GM12801 (cell line): ENCODE results near the gene KLK6.

Experiments used
- TF ChIP-seq, protein P1 (sequence below): IDR thresholded peaks from one replicate; pipeline ENCODE4 v1.5.1; 2011; ENCODE audit warnings: control low read depth; ENCODE audit not compliant: insufficient read length; ENCODE audit errors: extremely low read depth

KLK6 gene

DNA sequence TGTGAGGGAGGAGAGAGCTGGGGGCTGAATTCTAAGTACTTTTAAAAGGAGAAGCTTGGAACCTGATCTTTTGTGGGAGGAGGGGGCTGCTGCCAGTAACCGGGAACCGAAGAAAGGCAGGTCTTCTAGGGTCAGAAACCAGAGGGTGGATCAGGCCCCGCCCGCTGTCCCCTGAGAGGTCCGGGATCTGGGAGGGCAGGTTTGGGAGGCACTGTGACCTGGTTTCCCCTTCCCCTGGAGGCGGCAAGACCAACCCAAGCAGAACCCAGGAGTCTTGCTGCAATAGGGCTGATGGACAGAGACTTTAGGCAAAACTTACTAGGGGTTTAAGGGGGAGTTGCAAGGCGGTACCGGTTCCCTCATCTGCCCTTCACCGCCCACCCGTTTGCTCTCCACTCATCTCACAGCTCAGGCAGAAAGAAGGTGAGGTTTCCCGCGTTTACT lies 32.7 kb upstream of the KLK6 start:
- TF ChIP-seq, protein P1, sequence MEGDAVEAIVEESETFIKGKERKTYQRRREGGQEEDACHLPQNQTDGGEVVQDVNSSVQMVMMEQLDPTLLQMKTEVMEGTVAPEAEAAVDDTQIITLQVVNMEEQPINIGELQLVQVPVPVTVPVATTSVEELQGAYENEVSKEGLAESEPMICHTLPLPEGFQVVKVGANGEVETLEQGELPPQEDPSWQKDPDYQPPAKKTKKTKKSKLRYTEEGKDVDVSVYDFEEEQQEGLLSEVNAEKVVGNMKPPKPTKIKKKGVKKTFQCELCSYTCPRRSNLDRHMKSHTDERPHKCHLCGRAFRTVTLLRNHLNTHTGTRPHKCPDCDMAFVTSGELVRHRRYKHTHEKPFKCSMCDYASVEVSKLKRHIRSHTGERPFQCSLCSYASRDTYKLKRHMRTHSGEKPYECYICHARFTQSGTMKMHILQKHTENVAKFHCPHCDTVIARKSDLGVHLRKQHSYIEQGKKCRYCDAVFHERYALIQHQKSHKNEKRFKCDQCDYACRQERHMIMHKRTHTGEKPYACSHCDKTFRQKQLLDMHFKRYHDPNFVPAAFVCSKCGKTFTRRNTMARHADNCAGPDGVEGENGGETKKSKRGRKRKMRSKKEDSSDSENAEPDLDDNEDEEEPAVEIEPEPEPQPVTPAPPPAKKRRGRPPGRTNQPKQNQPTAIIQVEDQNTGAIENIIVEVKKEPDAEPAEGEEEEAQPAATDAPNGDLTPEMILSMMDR = no peak

DNA sequence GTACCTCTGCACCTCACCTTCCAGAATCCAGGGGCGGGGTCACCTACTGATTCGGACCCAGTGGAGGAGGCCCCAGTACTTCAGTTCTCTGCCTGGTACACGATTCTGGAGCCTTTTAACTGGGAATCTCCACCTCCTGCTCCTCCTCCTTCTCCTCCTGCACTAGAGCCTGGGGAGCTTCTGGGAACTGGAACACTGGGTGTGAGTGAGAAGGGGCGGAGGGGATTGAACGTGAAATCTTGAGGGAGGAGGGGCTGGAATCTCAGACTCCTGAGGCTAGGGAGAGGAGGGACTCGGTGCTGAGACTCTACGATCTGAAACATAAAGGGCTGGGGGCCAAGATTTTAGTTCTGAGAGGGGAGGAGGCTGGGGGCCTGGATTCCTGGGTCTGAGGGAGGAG lies 32.1 kb upstream of the KLK6 start, which contains the start of gene KLK8:
KLK8 (minus strand) TSS at position 90 of the 400 bp plus-strand sequence. CDS start 437 bp downstream, outside the sequence.
- TF ChIP-seq, protein P1 = no peak

DNA sequence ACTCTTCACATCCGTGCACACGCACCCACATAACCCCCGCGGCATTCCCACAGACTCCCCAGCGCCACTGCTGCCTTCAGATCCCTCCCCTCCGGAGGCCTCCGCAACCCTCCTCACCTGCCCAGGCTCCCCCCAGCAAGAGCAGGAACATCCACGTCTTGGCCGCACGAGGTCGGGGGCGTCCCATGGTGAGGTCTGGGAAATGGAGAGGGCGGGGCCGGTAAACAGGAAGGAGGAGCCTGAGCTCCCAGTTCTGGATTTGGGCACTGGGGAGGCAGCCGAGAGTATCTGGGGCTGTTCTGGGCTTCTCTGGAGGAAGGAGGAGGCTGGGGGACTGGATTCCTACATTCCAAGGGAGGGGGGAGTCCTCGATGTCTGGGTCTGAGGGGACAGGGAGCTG lies 31.6 kb upstream of the KLK6 start:
- TF ChIP-seq, protein P1 = no peak

DNA sequence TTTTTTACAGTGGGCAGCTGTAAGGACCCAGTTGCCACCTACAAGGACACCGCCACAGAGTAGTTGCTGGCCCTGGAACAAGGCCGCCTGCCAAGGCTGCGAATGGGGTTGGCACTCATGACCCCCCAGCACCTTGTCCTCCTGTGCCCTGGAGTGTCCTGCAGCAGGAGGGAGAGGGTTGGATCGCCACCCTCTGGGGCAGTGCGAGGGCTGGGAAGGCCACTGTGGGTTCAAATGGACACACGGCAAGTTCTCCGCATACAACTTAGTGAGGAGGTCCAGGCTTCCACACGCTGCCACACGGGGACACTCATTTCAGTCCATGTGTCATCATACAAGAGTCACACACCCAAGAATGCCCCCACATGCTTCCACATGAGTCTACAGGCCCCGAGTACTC lies 31.0 kb upstream of the KLK6 start:
- TF ChIP-seq, protein P1 = no peak

DNA sequence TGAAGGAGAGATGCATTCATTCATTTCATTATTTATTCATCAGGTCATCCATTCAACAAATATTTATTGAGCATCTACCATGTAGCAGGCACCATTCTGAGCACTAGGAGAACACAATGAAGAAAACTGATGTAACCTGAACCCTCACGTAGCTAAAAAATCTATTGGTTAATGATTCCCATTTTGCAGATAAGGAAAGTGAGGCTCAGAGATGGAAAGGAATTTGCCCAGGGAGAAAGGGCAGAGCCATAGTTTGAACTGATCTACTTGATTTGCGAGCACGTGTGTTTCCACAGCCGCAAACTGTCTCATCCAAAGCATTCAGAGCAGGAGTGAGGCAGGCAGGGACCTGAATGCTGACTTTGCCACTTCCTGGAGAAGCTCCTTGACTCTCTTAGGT lies 29.3 kb upstream of the KLK6 start:
- TF ChIP-seq, protein P1 = no peak

DNA sequence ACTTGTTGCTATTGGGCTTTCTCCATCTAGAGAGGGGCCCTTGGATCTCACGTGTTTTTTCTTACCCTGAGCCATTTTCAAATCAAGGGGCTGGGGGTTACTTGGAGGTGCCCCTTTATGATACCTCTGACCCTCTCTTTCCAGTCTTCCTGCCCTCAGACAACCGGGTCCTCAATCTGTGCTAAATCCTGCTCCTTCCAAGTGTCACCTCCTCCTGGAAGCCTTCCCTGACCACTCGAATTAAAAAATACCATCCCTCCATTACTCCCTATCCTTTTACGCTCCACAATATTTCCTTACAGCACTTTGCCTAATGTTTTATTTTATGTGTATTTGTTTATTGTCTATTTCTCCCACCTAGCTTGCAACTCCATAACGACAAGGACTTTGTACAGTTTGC lies 28.7 kb upstream of the KLK6 start:
- TF ChIP-seq, protein P1 = no peak

DNA sequence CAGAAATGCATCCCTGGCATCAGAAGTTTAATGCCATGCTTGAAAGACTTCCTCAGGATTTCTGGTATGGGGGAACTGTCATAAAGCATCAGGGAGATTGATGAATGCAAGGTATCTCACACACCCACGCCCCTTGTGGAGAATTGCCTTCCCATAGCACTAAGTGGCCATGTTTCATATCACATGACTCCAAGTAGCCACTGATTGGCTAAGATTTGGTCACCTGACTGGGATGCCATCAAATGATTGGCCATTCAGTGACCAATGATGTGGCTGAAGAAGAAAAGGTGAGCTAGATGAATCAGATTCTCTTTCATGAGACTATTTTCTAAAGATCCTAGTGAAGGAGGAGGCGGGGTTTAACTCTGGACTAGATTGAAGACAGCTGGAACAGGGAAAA lies 24.7 kb upstream of the KLK6 start:
- TF ChIP-seq, protein P1 = no peak

DNA sequence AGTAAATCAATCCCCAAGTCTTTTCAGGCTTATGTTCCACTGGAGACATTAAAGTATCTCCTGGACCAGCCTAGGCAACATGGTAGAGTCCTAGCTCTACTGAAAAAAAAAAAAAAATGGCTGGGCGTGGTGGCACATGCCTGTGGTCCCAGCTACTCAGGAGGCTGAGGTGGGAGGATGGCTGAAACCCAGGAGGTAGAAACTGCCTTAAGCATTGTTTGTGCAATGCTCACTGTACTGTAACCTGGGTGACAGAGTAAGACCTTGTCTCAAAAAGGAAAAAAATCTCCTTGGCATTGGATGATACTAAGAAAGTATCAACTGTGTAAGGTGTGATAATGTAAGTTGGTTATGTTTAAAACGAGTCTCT lies 23.3 kb upstream of the KLK6 start:
- TF ChIP-seq, protein P1 = no peak
